K562 (cell line): ENCODE results near the gene TCF23. TPM values are rescaled to one million over a fixed set of nuclear protein-coding genes. Genes with fewer than 3 reads are reported as not detected.

Experiments
- ATAC-seq: fragments of 200-7000 bp; cut with Tn5 transposase; 3 replicates; pipeline ENCODE4 v1.9.1; 2020; ENCODE audit warnings: moderate library complexity
- BruUV-seq: library from RNA; stranded (reverse); fragments of 400-500 nt; replicated peaks from 2 replicates; lab custom pipeline; 2021; lab: Mats Ljungman, UMichigan
- CTCF ChIA-PET: fragments of 300-600 bp; formaldehyde crosslinking; extraction: SDS; loops from one replicate; lab custom pipeline; 2021; ENCODE audit warnings: low intra/inter-chr PET ratio; lab: Yijun Ruan, JAX
- POLR2A ChIA-PET: fragments of 300-600, 350-650 bp; sonication (Branson Sonifier 250); formaldehyde crosslinking; extraction: SDS; loops from one replicate; lab custom pipeline; 2021; ENCODE audit warnings: antibody characterized with exemption, inconsistent platforms; lab: Yijun Ruan, JAX
- DNase-seq, 4 experiments: peaks; one replicate each; pipeline versions ENCODE4 v3.0.0 to v3.0.0-alpha.2; 2011 to 2018; ENCODE audit warnings: low spot score in 3 of 4, mixed read lengths in 3 of 4; ENCODE audit errors: extremely low read depth in 1 of 4
- FAIRE-seq: peaks from 2 replicates; lab custom pipeline; 2011; peaks lifted over from hg19 to GRCh38; lab: Jason Lieb, UNC
- H2AFZ ChIP-seq: 2 replicates; pipeline ENCODE4 v1.6.0; 2011; ENCODE audit warnings: low read depth, low read length, control low read depth, inconsistent platforms
- H3K27ac ChIP-seq: fragments of 200-600 bp; 3 replicates; pipeline ENCODE4 v1.8.0; 2011; ENCODE audit warnings: low read depth, mild to moderate bottlenecking, control low read depth, inconsistent platforms, low read length, moderate library complexity, mixed read lengths; ENCODE audit errors: extremely low read depth
- H3K27me3 ChIP-seq, 2 experiments: fragments of 300-600 bp in 1 of 2; 2 replicates in 1 of 2; 3 replicates in 1 of 2; pipeline versions ENCODE4 v1.6.0 to v1.8.0; 2011; ENCODE audit warnings: inconsistent platforms in 2 of 2, low read length in 2 of 2, mild to moderate bottlenecking in 1 of 2, mixed read lengths in 1 of 2, moderate library complexity in 1 of 2; ENCODE audit not compliant: control insufficient read depth in 2 of 2, insufficient read depth in 2 of 2
- H3K36me3 ChIP-seq: fragments of 300-600 bp; 3 replicates; pipeline ENCODE4 v1.8.0; 2011; ENCODE audit warnings: mild to moderate bottlenecking, low read length, inconsistent platforms; ENCODE audit not compliant: control insufficient read depth, insufficient read depth
- H3K4me1 ChIP-seq, 2 experiments: fragments of 200-600 bp in 1 of 2; replicated peaks in 1 of 2; 2 replicates in 1 of 2; 3 replicates in 1 of 2; pipeline versions ENCODE4 v1.5.1 to v1.8.0; 2011; ENCODE audit warnings: inconsistent platforms in 2 of 2, low read length in 2 of 2, mild to moderate bottlenecking in 1 of 2, mixed read lengths in 1 of 2, moderate library complexity in 1 of 2; ENCODE audit not compliant: control insufficient read depth in 2 of 2, insufficient read depth in 2 of 2
- H3K4me2 ChIP-seq: 2 replicates; pipeline ENCODE4 v1.6.1; 2011; ENCODE audit warnings: low read length, control low read depth, inconsistent platforms, mixed read lengths; ENCODE audit not compliant: insufficient read depth
- H3K4me3 ChIP-seq: fragments of 200-600 bp; sonication (generic), shearing (Covaris generic); 2 replicates; pipeline ENCODE4 v1.5.1; 2016; ENCODE audit warnings: control low read depth, inconsistent platforms
- H3K79me2 ChIP-seq: fragments of 200-600 bp; 3 replicates; pipeline ENCODE4 v1.8.0; 2011; ENCODE audit warnings: low read length, inconsistent platforms; ENCODE audit not compliant: control insufficient read depth, insufficient read depth
- H3K9ac ChIP-seq, 2 experiments: 2 replicates each; pipeline versions ENCODE4 v1.6.0 to v1.6.1; 2011; ENCODE audit warnings: low read depth in 2 of 2, low read length in 2 of 2, control low read depth in 1 of 2, inconsistent platforms in 1 of 2, mild to moderate bottlenecking in 1 of 2, mixed read lengths in 1 of 2; ENCODE audit not compliant: insufficient read depth in 1 of 2
- H3K9me1 ChIP-seq: one replicate; pipeline ENCODE4 v1.6.0; 2011; ENCODE audit warnings: inconsistent platforms, mild to moderate bottlenecking, low read length, moderate library complexity; ENCODE audit not compliant: control insufficient read depth, insufficient read depth
- H3K9me3 ChIP-seq: replicated peaks from 2 replicates; pipeline ENCODE4 v1.5.1; 2011; ENCODE audit warnings: low read depth, low read length, inconsistent platforms; ENCODE audit not compliant: control insufficient read depth, insufficient read depth
- H4K20me1 ChIP-seq: replicated peaks from 2 replicates; pipeline ENCODE4 v1.6.1; 2011; ENCODE audit warnings: low read length, inconsistent platforms, mixed read lengths; ENCODE audit not compliant: control insufficient read depth, insufficient read depth
- BCL6 ChIP-seq: fragments of 250-450 bp; sonication (Bioruptor Pico); IDR thresholded peaks from 2 replicates; pipeline ENCODE4 v1.4.0; 2020
- C11orf30 ChIP-seq: fragments of 450-650 bp; IDR thresholded peaks from 2 replicates; pipeline ENCODE4 v1.6.1; 2016; ENCODE audit warnings: low read depth, mild to moderate bottlenecking
- EP400 ChIP-seq: fragments of 450-650 bp; IDR thresholded peaks from 2 replicates; pipeline ENCODE4 v1.6.1; 2017; ENCODE audit warnings: antibody characterized with exemption, mild to moderate bottlenecking, moderate library complexity
- FOSL1 ChIP-seq: fragments of 200-800 bp; sonication (Bioruptor generic); conservative IDR thresholded peaks from 2 replicates; pipeline ENCODE4 v1.6.1; 2016; ENCODE audit warnings: missing genetic modification characterization, missing compliant biosample characterization
- FOXK2 ChIP-seq, 2 experiments: fragments of 450-650 bp; IDR thresholded peaks in 1 of 2; conservative IDR thresholded peaks in 1 of 2; 2 replicates each; pipeline ENCODE4 v1.6.1; 2016; ENCODE audit warnings: low read depth in 2 of 2, mild to moderate bottlenecking in 1 of 2
- MBD2 ChIP-seq: sonication (generic); IDR thresholded peaks from 2 replicates; pipeline ENCODE4 v1.6.1; 2016; ENCODE audit warnings: low read depth, borderline replicate concordance
- MTA1 ChIP-seq: fragments of 450-650 bp; IDR thresholded peaks from 2 replicates; pipeline ENCODE4 v1.6.1; 2017; ENCODE audit warnings: borderline replicate concordance
- POLR2AphosphoS2 ChIP-seq: IDR thresholded peaks from 2 replicates; pipeline ENCODE4 v1.6.1; 2012; ENCODE audit warnings: low read length, improper control_type of control experiment
- RBM22 ChIP-seq: fragments of 200-400 bp; formaldehyde crosslinking; IDR thresholded peaks from 2 replicates; pipeline ENCODE4 v1.6.1; 2018; ENCODE audit warnings: low read length, low read depth; ENCODE audit not compliant: poor library complexity, severe bottlenecking
- RUNX1 ChIP-seq: sonication (generic); IDR thresholded peaks from 2 replicates; pipeline ENCODE4 v1.6.1; 2016; ENCODE audit warnings: antibody characterized with exemption, low read depth
- SAFB2 ChIP-seq: fragments of 200-400 bp; formaldehyde crosslinking; IDR thresholded peaks from 2 replicates; pipeline ENCODE4 v1.6.1; 2018; ENCODE audit warnings: borderline replicate concordance, low read length, low read depth, moderate library complexity; ENCODE audit not compliant: severe bottlenecking
- SAP30 ChIP-seq: fragments of 200-600 bp; sonication (generic); IDR thresholded peaks from 2 replicates; pipeline ENCODE4 v1.6.1; 2012; ENCODE audit warnings: borderline replicate concordance, low read depth, mild to moderate bottlenecking, moderate library complexity, low read length, control low read depth, inconsistent platforms; ENCODE audit not compliant: insufficient read depth, poor library complexity, severe bottlenecking
- TAF7 ChIP-seq: fragments of 450-650 bp; IDR thresholded peaks from 2 replicates; pipeline ENCODE4 v1.6.1; 2016; ENCODE audit warnings: missing genetic modification characterization, missing compliant biosample characterization
- TBL1XR1 ChIP-seq, 2 experiments: IDR thresholded peaks; 2 replicates each; pipeline ENCODE4 v1.6.1; 2012; ENCODE audit warnings: improper control_type of control experiment in 2 of 2, low read length in 2 of 2, mild to moderate bottlenecking in 1 of 2
- THRAP3 ChIP-seq: fragments of 450-650 bp; IDR thresholded peaks from 2 replicates; pipeline ENCODE4 v1.6.1; 2016; ENCODE audit warnings: mild to moderate bottlenecking, inconsistent platforms, borderline replicate concordance
- ZFPM2 ChIP-seq: fragments of 250-450 bp; sonication (Bioruptor Pico); IDR thresholded peaks from 2 replicates; pipeline ENCODE4 v1.5.1; 2022; ENCODE audit warnings: mild to moderate bottlenecking
- ZNF124 ChIP-seq: sonication (generic); formaldehyde crosslinking; IDR thresholded peaks from 2 replicates; pipeline ENCODE4 v1.8.1; 2022; ENCODE audit warnings: missing genetic modification reagents
- WGBS: fragments of 100-300 bp; shearing (Covaris generic); methylation state at CpG from one replicate; pipeline ENCODE4 v1.1.6; 2016; ENCODE audit warnings: low coverage, mixed read lengths; ENCODE audit not compliant: insufficient coverage; ENCODE audit errors: missing lambda C conversion rate; 5-methylcytosine and 5-hydroxymethylcytosine counted together
- in situ Hi-C: fragments of 300-500 bp; cut with MboI; formaldehyde crosslinking; loops from 4 replicates; pipeline ENCODE4 v1.15.0; 2018; ENCODE audit warnings: inconsistent platforms, mixed read lengths
- intact Hi-C: fragments of 100-400 bp; cut with micrococcal nuclease; formaldehyde crosslinking; loops from 2 replicates; pipeline ENCODE4 v1.14.2; 2022
- polyA plus RNA-seq, 8 experiments: library from polyadenylated mRNA; depleted of rRNA in 4 of 8; stranded (reverse) in 5 of 8; unstranded in 3 of 8; fragments of >200 nt; fragmentation: Nextera tagmentation in 2 of 8; fragmentation: Illumina TruSeq in 1 of 8; extraction: Ambion mirVana in 2 of 8; extraction: Trizol in 1 of 8; gene quantifications; 2 replicates each; pipeline versions ENCODE4 v1.2.1 to v1.2.3, GENCODE V29; 2011 to 2014; ENCODE audit warnings: inconsistent platforms in 1 of 8, missing spikeins in 1 of 8
- total RNA-seq, 7 experiments: library from RNA; depleted of rRNA in 6 of 7; stranded (reverse); fragments of >200 nt in 6 of 7; fragmentation: Illumina TruSeq in 2 of 7; extraction: Trizol in 2 of 7; gene quantifications; 2 replicates each; pipeline versions ENCODE4 v1.2.1 to v1.2.3, GENCODE V29; 2011 to 2021; ENCODE audit warnings: low replicate concordance in 1 of 7
- TF ChIP-seq, protein P1 (sequence below): fragments of 250-450 bp; sonication (Bioruptor Pico); IDR thresholded peaks from 2 replicates; pipeline ENCODE4 v1.4.0; 2020; ENCODE audit warnings: borderline replicate concordance
- TF ChIP-seq, protein P2 (sequence below): fragments of 450-650 bp; IDR thresholded peaks from 2 replicates; pipeline ENCODE4 v1.6.1; 2014; ENCODE audit warnings: low read depth, mild to moderate bottlenecking, moderate library complexity, borderline replicate concordance

Gene TCF23
- total and polyA plus RNA-seq, 9 of the 15 experiments (the other 6 are each of a cell fraction or from before 2014, with no cell fraction given) = 0.07 TPM; not detected in 8

DNA sequence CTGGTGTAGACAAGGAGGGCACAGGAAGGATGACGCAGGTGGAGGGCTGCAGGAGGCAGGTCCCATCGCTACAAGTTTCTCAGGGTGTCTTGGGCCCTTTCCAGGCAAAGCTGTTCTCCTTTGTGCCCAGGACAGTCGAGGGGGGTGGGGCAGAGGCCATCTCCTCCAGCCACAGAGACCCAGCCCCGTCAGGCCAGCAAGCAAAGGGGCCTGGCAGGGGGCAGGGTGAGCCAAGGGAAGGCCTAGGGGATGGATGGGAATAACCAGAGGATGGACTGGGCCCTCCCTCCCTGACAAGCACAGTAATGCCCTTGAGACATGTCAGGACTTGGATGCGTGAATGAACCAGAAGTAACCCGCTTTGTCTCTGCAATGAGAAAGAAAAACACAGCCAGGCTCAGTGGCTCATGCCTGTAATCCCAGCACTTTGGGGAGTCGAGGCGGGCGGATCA lies 6.3 kb downstream of the TCF23 start:
- no TSS peak for BruUV-seq
- POLR2A ChIA-PET = interaction anchor here (1.2 kb wide), 1 partner anchor 13 kb away, joined by 3 read pairs; no protein-coding TSS in a partner anchor
- CTCF ChIA-PET = no interaction called here
- Histone ChIP-seq H3K4me2 (no peak overlapping the region), H3K9me3 (no peaks in the 10 kb centered on the region), H3K27ac (no peak overlapping the region), H2AFZ (no peak overlapping the region), H3K79me2 (no peaks in the 10 kb centered on the region), H3K9me1 (no peaks in the 10 kb centered on the region), H3K4me1 (peaks cover 0 to 16% of the 10 kb centered on the region in 2 experiments; a peak in 2 of 5 replicates), H3K9ac (no peak overlapping the region), H4K20me1 (no peaks in the 10 kb centered on the region), H3K36me3 (no peaks in the 10 kb centered on the region), H3K4me3 (no peak overlapping the region), H3K27me3 (no peaks in the 10 kb centered on the region; a peak in 1 of 5 replicates)
- TF ChIP-seq FOSL1 (tag) (no peak), SAP30 (no peak), C11orf30 (no peak), MTA1 (no peak), ZFPM2 (CRISPR knock-in tag) (no peak), TBL1XR1 (IDR thresholded peaks at IDR 0.05; ENCODE audit: low read length in 2 of 2) (no peak), SAFB2 (no peak), RBM22 (no peak), MBD2 (no peak), RUNX1 (no peak), POLR2AphosphoS2 (no peak), BCL6 (CRISPR knock-in tag) (no peak), ZNF124 (CRISPR knock-in tag) (no peak), EP400 (no peak), THRAP3 (no peak), TAF7 (tag) (no peak), FOXK2 (conservative IDR thresholded peaks at IDR 0.05 in 1 of 2, IDR thresholded peaks at IDR 0.05 in 1 of 2; ENCODE audit: low read depth in 2 of 2) (no peak)
- TF ChIP-seq, protein P1, sequence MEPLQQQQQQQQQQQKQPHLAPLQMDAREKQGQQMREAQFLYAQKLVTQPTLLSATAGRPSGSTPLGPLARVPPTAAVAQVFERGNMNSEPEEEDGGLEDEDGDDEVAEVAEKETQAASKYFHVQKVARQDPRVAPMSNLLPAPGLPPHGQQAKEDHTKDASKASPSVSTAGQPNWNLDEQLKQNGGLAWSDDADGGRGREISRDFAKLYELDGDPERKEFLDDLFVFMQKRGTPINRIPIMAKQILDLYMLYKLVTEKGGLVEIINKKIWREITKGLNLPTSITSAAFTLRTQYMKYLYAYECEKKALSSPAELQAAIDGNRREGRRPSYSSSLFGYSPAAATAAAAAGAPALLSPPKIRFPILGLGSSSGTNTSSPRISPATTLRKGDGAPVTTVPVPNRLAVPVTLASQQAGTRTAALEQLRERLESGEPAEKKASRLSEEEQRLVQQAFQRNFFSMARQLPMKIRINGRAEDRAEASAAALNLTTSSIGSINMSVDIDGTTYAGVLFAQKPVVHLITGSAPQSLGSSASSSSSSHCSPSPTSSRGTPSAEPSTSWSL (CRISPR knock-in tag) = no peak
- TF ChIP-seq, protein P2, sequence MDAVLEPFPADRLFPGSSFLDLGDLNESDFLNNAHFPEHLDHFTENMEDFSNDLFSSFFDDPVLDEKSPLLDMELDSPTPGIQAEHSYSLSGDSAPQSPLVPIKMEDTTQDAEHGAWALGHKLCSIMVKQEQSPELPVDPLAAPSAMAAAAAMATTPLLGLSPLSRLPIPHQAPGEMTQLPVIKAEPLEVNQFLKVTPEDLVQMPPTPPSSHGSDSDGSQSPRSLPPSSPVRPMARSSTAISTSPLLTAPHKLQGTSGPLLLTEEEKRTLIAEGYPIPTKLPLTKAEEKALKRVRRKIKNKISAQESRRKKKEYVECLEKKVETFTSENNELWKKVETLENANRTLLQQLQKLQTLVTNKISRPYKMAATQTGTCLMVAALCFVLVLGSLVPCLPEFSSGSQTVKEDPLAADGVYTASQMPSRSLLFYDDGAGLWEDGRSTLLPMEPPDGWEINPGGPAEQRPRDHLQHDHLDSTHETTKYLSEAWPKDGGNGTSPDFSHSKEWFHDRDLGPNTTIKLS = no peak
- intact Hi-C loops (no loop called here), in situ Hi-C loops (no loop called here)
- ATAC-seq (no peak), DNase-seq (no peak), FAIRE-seq (no peak)
- WGBS = 49% methylated on average over 9 of the region's 9 CpGs
